HG03103 (cell line): ENCODE data around the gene BTN1A1.

Experiments
- ATAC-seq: cut with Tn5 transposase; IDR thresholded peaks from one replicate; pipeline ENCODE4 v1.9.1; 2021; ENCODE audit warnings: low read depth; ENCODE audit not compliant: unreplicated experiment

The BTN1A1 gene

DNA sequence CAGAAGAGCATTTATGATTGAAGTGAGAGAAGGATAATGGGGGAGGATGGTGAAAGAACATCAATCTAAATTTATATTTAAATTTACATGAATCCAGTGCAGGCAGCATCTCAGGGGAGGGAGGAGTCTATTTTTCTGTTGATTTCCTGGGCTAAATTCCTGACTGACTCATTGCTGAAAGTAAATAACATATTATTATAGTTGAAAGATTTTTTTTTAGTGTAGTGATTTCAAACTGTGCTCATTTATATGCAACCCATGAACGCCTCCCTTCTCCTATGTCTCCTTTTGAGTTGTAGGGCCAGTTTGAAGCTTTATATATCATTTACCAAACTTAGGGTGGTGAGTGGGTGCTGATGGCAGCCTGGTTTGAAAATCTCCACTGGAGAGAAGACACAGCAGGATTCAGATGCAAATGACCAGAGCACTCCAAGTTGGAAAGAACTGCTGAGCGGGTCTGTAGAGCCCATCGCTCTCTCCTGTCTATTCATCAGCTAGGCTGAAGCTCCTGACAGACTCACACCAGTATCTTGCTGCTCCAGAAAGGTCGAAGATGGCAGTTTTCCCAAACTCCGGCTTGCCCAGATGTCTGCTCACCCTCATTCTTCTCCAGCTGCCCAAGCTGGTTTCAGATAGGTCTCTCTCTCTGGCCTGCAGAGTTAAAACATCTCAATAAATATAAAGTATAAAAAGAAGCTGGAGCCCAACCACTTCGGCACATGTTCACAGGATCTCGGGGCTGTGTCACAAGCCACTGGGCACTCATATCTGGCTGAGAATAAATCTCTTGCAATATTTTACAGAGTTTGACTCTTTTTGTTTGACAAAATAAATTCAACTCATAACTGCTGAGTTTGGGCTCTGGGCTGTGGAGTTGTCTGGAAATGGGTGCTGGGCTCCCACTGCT lies 24.0 kb upstream of the BTN1A1 start:
- ATAC-seq: no peak

DNA sequence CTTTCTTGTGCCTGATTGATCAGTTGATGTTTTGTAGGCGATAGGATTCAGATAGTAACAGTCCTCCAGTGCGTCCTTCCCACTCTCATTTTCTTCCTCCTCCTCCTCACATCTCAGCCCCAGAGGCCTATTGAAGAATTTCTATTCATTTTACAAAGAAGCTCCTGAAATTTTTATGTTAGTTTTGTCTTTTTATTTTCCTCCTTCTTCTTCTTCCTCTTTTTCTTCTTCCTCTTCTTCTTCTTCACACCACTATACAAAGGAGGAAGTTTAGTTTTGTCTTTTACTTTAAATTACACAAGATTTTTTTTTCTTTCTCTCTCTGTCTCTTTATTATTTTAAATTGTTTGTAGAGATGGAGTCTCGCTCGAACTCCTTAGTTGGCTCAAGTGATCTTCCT lies 23.2 kb upstream of the BTN1A1 start:
- ATAC-seq: no peak

DNA sequence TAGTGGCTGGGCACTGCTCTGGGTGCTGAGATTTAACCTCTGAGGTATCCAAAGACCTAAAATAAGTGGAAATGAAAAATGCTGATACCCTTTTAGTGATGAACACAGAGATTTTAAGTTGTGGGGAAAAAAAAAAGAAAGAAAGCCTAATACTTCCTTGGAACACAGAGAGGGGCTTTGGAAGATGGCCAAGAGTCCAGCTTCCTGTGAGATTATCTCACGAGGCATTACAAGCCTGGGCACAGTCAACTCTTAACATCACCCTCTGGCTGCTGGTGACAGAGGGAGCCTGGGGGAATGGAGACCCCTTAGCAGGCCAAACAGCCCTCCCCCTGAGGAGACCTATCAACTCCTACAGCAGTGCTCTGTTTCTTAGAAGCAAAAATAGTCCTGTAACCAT lies 22.7 kb upstream of the BTN1A1 start:
- ATAC-seq: no peak

DNA sequence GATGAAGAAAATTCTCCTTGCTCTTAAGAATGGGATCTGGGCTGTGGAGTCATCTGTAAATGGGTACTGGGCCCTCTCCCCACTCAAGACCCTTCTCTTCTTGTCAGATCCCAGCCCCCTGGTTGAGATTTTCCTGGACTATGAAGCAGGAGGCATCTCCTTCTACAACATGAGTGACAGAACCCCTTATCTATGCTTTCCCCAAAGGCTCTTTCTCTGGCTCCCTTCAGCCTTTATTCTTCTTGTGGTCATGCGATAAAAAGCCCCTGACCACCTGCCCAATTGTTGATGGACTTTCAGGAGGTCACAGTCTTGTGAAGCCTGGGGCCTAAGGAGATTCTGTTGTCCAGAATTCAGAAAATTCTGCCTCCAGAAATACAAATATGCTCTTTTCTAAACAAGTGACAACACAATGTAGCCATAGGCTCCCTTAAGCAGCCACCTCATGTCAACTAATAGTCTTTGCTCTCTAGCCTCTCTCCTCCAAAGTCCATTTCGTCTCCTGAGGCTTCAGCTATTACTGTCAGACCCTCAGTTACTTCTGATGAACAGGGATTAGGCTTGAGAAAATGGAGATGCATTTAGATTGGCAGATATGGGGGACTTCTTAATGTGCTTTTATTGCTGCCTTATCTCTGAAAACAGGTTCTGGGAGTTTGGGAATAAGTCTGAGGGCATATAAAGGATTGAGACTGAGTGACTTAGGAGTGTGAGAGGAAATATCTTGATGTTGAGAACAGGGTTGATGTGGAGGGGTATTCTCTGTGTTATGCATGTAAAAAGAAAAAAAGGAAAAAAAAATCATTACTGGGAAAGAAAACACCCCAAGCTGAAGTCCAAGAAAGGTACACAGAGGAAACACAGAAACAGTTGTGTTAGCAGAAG lies 21.8 kb upstream of the BTN1A1 start:
- ATAC-seq: no peak

DNA sequence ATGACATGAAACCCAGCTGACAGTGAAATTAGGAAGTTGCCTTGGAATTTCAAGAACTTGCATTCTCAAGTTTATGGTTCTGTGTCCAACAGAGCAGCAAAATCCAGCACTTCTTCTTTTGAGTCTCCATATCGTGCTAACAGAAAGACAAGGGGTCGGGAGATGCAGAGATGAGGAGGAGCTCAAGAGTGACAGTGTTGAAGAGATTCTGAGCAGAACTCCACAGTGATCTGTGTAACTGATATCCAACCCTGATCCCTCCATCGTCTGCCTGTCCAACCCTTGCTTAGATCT lies 21.2 kb upstream of the BTN1A1 start:
- ATAC-seq: no peak

DNA sequence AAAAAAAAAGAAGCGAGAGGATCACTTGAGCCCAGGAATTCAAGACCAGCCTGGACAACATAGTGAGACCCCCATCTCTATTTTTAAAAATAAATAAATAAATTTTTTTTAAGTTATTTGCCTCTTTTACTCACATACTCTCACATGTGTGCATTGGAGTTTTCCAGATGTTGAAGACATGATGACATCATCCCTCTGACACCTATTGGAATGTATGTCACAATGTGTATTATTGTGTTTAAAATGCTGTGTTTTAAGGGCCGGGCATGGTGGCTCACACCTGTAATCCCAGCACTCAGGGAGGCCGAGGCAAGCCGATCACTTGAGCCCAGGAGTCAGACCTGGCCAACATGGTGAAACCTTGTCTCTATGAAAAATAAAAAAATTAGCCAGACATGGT lies 17.8 kb upstream of the BTN1A1 start:
- ATAC-seq: no peak

DNA sequence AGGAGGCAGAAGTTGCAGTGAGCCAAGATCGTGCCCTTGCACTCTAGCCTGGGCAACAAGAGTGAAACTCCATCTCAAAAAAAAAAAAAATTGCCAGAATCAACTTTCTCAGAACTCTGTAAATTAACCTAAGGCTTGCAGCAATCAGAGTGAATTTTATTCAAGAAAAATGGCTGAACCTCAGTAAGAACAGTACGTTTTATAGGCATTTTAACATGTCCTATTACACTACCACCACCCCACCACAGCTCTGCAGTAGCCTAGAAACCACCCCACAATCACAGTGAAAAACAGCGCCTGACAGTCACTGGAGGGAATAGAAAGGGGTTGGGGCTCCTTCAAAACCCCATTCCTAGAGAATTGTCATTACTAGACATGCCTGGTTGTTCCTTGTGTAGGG lies 16.4 kb upstream of the BTN1A1 start:
- no peak for ATAC-seq

DNA sequence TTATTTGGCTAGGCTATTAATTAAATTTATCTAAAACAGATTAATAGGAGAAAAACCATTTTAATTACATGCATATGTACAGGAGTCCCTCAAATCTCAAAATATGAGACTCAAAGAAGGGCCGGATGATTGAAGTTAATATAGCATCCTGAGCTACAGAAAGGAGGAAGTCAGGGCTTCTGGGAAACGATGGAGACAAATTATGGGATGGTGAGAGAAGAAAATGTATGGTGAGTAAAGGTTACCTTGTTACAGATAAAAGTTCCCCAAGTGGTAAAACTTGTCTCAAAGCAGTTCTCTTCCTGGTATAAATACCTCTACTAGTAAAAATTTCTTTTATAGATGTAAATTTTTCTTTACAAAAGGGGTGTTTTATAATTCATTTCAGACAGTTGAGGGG lies 15.9 kb upstream of the BTN1A1 start:
- ATAC-seq: no peak

DNA sequence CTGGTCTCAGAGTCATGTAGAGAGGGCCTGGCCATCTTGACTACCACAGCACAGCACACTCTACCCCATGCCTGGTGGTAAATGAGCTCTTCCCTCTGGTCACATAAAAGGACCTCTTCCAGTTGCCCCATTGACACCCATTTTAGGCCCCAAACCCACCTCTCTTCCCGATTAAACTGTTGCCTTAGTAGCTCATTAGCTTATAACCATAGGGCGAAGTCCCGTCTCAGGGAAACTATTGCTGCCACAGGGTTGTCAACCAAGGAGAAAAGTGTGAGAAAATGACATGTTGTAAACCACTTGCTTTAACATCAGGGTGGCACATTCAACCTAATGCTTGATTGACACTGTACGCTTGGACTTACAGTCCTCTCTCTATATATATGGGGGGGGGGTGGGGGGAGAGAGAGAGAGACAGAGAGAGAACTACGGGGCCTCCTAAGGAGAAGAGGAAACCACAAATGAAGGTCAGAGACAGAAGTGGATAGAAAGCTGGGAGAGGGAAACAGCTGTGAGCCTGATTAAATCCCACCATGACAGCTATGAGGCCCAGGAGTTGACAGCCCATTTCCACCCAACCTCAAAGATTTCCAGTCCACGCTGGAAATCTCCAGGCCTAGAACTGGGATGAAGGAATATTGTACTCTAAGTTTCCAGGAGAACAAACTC lies 14.9 kb upstream of the BTN1A1 start:
- ATAC-seq: no peak

DNA sequence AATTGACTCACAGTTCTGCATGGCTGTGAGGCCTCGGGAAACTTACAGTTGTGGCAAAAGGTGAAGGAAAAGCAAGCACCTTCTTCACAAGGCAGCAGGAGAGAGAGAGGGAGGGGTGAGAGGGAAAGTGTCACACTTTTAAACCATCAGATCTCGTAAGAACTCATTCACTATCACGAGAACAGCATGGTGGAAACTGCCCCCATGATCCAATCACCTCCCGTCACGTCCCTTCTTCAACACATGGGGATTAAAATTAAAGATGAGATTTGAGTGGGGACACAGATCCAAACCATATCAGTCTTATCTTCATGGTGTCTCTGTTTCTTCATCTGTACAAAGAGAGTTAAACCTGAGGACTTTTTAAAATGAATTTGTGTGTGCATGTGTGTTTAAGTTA lies 13.7 kb upstream of the BTN1A1 start:
- no peak for ATAC-seq

DNA sequence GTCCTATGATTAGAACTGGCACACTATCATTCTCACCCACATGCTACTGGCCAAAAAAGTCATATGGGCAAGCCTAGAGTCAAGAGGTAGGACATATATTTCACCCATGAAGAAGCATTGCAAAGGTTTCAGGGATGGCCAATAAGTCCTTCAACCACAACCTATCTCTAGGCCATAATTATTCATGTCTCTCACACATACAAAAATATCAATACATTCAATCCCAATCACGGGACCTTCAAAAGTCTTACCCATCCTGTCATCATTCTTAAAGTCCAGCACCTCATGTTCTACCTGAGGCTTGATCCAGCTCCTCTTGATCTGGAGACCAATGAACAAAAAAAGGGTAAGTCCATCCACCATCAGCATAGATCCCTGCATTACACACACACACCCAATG lies 12.6 kb upstream of the BTN1A1 start:
- no peak for ATAC-seq

DNA sequence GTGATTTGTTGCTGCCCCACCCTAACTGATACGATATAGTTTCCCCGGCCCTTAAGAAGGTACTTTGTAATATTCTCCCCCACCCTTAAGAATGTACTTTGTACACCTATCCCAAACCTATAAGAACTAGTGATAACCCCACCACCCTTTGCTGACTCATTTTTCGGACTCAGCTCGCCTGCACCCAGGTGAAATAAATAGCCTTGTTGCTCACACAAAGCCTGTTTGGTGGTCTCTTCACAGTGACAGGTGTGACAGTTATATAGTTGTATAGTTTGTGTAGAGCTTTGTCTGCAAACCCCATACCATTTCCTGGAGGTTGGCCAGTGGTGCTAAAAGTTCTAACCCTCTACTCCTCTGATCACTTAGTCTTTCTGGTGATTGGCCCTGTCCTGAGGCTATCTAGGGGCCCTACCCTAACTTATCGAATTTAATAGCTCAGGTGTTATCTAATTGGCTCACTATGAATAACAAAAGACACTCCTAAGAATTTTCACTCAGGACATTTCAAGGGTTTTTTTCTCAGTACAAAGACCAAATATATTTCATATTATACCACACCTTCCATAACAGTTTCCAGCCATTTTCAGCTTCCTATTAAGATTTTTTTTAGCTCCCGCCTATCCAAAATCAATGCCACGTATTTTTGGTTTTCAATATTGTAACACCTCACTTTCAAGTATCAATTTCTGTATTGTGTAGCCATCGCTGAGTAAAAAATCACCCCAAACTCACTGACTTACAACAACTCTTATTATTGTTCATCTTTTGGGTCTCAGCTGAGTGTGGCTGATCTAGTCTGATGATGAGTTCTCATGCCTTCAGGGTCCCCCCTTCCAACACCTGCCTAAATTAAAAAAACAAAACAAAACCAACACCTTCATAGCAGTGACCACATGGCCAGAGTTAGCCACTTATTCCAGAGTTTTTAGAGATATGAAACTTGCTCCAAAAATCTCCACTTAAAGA lies 9.8 kb upstream of the BTN1A1 start:
- ATAC-seq: no peak

DNA sequence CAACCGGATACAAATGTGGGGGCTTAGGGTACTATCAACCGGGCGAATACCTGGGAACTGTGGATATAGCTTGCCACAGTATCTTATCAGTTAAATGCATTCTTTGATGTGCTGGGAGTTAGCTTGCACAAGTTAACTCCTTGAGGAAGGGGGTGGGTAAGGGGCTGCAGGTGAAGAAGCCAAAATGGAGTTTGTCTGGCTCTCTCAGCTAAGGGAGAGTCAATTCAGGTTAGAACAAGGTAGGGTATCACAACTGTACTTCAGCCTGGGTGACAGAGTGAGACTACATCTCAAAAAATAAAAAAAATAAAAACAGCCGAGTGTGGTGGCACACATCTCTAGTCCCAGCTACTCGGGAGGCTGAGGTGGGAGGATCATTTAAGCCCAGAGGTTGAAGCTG lies 8.5 kb upstream of the BTN1A1 start:
- ATAC-seq: no peak

DNA sequence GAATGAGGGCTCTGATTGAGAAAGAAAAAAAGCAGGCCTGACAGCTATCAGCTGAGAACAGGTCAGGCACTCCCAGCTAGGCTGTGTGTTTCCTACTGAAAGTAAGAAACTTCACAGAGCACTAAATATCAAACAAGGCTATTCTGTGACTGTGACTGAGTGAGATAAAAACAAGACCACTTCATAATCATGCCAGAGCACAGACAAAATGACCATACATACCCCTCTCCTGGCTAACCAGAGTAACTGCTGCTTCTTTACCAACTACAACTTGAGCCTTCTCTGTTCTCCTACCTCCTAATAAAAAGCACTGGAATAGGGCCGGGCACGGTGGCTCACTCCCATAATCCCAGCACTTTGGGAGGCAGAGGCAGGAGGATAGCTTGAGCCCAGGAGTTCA lies 6.8 kb upstream of the BTN1A1 start:
- no peak for ATAC-seq

DNA sequence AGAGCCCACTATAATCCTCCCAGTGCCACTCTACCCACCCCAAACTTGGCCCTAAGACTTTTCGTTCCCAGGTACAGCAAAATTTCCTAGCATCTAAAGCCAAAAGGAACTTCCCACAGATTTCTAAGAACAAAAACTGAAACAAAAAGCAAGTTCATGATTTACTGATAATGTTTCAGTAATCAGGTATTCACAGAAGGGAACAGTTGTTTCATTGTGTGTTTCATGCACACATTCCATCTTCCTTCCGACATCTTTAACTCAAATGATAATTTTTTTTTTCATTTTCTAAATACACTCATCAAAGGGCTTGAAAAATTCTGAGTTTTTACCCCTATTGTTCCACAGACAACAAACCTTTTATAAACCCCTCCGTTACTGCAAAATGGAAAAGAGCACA lies 6.0 kb upstream of the BTN1A1 start:
- ATAC-seq: no peak

DNA sequence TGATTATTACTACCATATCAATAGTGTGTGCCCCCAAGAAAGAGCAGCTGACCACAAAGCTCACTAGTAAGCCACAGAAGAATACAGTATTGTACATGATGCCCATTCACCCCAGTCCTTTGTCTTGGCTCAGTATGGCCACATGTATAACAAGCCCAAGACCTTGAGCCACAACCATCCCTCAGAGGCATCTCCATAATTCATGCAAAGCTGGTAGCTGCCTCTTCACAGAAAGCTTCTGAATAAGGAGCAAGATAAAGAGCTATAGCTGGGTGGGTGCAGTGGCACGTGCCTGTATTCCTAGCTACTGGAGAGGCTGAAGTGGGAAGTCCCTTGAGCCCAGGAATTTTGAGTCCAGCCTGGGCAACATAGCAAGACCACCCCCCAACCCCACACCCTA lies 4.8 kb upstream of the BTN1A1 start:
- ATAC-seq: no peak

DNA sequence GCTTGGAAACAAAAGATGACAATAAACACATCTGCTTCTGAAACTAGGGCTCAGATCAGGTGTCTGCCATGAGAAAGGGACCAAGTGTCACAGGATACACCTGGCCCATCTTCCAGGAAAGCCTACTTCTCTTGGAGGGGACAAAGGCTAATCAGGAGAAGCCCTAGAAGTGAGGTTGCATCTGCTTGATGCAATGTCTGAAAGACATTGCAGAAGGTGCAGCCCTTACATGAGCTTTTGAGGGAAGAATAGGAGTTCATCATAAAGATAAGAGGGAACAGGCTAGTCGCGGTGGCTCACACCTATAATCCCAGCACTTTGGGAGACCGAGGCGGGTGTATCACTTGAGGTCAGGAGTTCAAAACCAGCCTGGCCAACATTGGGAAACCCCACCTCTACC lies 2.5 kb upstream of the BTN1A1 start:
- ATAC-seq: no peak

DNA sequence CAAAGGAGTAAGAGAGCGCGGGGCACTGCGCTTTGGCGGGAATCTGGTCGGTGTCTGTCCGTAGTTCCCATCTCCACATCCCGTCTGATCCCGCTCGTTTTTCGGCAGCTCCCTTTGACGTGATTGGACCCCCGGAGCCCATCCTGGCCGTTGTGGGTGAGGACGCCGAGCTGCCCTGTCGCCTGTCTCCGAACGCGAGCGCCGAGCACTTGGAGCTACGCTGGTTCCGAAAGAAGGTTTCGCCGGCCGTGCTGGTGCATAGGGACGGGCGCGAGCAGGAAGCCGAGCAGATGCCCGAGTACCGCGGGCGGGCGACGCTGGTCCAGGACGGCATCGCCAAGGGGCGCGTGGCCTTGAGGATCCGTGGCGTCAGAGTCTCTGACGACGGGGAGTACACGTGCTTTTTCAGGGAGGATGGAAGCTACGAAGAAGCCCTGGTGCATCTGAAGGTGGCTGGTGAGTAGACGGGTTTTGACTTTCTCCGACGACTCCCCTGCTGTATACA lies 1.4 kb downstream of the BTN1A1 start:
- ATAC-seq: no peak

DNA sequence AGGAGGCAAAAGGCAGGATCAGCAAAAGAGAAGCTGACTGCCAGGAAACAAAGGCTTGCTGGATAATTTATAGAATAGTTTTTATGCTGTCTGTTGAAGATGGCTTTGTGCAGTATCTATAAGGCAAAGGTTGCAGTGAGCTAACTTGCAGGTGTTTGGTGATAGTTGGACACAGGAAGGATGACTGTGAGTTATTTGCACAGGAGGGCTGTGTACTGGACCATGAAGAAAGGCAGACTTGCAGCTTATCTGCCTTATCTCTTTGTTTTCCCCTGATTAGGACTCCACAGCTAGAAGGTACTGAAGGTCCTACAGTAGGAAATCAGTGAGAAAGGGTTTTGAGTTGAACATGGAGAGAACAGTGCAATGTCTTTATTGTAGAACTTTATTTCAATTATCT lies 2.1 kb downstream of the BTN1A1 start:
- ATAC-seq: no peak

DNA sequence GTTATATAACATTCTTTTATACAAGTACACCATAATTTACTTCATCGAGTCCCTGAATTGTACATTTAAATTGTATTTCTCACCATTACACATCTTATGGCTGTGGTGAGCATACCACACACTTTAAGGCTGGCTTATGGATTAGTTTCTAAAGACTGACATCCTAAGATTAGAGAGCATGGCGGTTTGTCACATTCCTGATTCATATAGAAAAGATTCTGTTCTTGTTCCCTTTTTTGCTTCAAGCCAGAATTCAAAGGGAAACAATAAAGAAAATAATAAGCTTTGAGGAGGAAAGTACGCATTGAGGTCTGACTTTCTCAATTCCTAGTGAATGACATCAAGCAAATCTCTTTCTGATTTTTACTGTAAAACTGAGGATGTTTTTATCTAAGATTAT lies 2.5 kb downstream of the BTN1A1 start:
- no peak for ATAC-seq
